Cortex of kidney (tissue), 1 donor: ENCODE results near the gene RAB3D.
"Not testable (repeated sequence)": the region's sequence is repeated elsewhere in the genome, so short reads cannot be mapped to it uniquely, and the experiment has no call there.

Source experiments
- DNase-seq: peaks from one replicate; lab custom pipeline; 2025; lab: John Stamatoyannopoulos, UW

The RAB3D gene

GRCh38 chr19:11365557-11366117 is 26.2 kb upstream of the RAB3D start:
- DNase-seq, result no peak

GRCh38 chr19:11364935-11365334 is 25.5 kb upstream of the RAB3D start:
- DNase-seq, result no peak

GRCh38 chr19:11364296-11364904 is 24.9 kb upstream of the RAB3D start:
- no peak for DNase-seq

- DNase-seq, result no peak
Measured at GRCh38 chr19:11363881-11364280, 24.4 kb upstream of the RAB3D start.

GRCh38 chr19:11361771-11362731 is 22.6 kb upstream of the RAB3D start:
- DNase-seq, result no peak

- no peak for DNase-seq
Measured at GRCh38 chr19:11361037-11361770, 21.7 kb upstream of the RAB3D start.

- DNase-seq, result no peak
Measured at GRCh38 chr19:11359421-11359820, 20.0 kb upstream of the RAB3D start.

- no peak for DNase-seq
Measured at GRCh38 chr19:11356676-11357550, 17.5 kb upstream of the RAB3D start.

- DNase-seq, result no peak
Measured at GRCh38 chr19:11356074-11356397, 16.6 kb upstream of the RAB3D start.

GRCh38 chr19:11355160-11356073 is 16.0 kb upstream of the RAB3D start, which contains the start of gene PLPPR2:
Gene PLPPR2, plus strand, starts transcription at chr19:11355432. Its CDS starts 2,242 bp downstream, at chr19:11357674.
- DNase-seq, result no peak

- DNase-seq, result not testable (repeated sequence)
Measured at GRCh38 chr19:11354102-11354501, 14.6 kb upstream of the RAB3D start.

GRCh38 chr19:11349171-11349570 is 9.7 kb upstream of the RAB3D start:
- no peak for DNase-seq

- no peak for DNase-seq
Measured at GRCh38 chr19:11347546-11348039, 8.1 kb upstream of the RAB3D start.

GRCh38 chr19:11346104-11346940 is 6.9 kb upstream of the RAB3D start, which contains the start of the genes CCDC159 and TMEM205:
Gene CCDC159, plus strand, starts transcription at chr19:11346519. Its CDS starts 88 bp downstream, at chr19:11346607.
Gene TMEM205, minus strand, starts transcription at chr19:11346268. Its CDS starts 649 bp downstream, at chr19:11345619.
- DNase-seq, result no peak

GRCh38 chr19:11345122-11345803 is 5.8 kb upstream of the RAB3D start:
- DNase-seq, result no peak

GRCh38 chr19:11342429-11342828 is 3.0 kb upstream of the RAB3D start:
- no peak for DNase-seq

GRCh38 chr19:11340099-11340467 is 626 bp upstream of the RAB3D start:
- DNase-seq, result not testable (repeated sequence)

- no peak for DNase-seq
Measured at GRCh38 chr19:11338569-11339253, 746 bp downstream of the RAB3D start.
